Cardiac septum (tissue), 1 donor: ENCODE measurements around the gene RTP4. TPM values are rescaled to one million over a fixed set of nuclear protein-coding genes. Genes with fewer than 3 reads are reported as not detected.
"Not testable (repeated sequence)": the region's sequence is repeated elsewhere in the genome, so short reads cannot be mapped to it uniquely, and the experiment has no call there.

Experiments
- DNase-seq: peaks from one replicate; pipeline ENCODE4 v3.0.0-alpha.2; 2020; ENCODE audit warnings: low spot score
- intact Hi-C: fragments of 100-400 bp; cut with DNase I; formaldehyde crosslinking; loops from one replicate; pipeline ENCODE4 v1.14.0; 2022
- total RNA-seq: library from RNA; stranded (reverse); fragmentation: NEBNext Ultra II Directional; extraction: Animal tissue kit (Norgen Biotek cat#: 25700); gene quantifications from one replicate; pipeline ENCODE4 v1.2.1, GENCODE V29; 2021
- donor health status: DM: no; HTN: no; CAD: no.

The RTP4 gene
- total RNA-seq, 1 donor from 2014 or later = 0.94 TPM

DNA sequence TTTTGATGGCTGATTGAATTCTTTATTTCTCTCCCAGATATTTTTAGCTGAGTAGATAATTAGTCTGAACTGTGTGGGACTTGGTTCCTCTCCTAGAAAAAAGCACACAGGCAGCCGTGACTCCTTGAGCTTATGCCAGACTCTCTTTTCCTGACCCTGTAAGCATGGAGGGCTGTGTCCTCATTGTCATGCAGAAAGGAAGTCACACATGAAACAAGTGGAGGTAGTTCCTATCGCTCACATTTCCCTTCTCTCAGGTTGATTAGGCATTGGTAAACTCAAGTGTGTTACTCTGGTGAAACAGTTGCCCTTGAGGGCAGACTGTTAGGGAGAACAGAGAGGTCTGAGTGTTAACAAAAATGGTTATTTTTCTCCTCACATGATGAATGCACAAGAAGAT is 6.3 kb upstream of the RTP4 start:
- intact Hi-C loops = no loop called here
- DNase-seq = no peak

DNA sequence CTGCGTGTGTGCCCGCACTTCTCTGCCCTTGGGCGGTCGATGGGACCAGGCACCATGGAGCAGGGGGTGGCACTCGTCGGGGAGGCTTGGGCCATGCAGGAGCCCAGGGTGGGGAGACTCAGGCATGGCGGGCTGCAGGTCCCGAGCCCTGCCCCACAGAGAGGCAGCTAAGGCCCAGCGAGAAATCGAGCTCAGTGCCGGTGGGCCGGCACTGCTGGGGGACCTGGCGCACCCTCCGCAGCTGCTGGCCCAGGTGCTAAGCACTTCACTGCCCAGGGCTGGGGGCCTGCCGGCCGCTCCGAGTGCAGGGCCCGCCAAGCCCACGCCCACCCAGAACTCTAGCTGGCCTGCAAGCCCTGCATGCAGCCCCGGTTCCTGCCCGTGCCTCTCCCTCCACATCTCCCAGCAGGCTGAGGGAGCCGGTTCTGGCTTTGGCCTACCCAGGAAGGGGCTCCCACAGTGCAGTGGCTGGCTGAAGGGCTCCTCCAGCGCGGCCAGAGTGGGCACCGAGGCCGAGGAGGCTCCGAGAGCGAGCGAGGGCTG is 553 bp upstream of the RTP4 start:
- no peak for DNase-seq
- intact Hi-C loops = no loop called here

DNA sequence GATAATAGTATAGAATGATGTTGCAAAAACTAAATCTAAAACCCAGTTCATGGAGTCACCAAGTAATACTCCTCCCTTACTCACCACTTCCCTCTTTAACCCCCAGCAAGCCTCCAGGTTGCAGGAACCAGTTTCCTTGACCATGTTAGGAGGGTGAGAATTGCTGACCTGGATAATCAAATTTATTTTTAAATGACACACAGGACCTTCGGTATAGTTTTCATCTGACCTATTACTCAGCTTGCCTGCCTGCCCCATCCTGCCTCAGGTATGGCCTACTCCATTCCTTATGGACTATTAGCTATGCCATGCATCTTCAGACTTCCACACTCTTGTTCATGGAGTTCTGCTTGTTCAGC is 883 bp downstream of the RTP4 start:
- intact Hi-C loops = no loop called here
- no peak for DNase-seq

DNA sequence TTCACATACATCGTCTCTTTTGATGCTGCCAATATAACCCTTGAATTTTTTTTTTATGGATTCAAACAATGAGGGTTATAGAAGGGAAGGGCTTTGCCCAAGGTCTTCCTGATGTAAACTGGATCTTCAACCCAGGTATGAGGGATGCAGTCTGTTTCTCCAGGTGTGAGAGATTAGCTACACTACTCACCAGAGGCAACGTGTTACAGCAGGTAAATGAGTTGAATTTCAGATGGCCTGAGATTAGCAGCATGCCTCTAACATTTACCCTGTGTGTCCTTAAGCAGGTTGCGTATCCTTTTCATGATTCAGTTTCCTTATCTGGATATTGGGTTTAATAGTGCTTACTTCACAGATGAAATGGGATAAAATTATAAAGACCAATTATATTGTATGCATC is 1.9 kb downstream of the RTP4 start:
- DNase-seq = no peak
- intact Hi-C loops = no loop called here

DNA sequence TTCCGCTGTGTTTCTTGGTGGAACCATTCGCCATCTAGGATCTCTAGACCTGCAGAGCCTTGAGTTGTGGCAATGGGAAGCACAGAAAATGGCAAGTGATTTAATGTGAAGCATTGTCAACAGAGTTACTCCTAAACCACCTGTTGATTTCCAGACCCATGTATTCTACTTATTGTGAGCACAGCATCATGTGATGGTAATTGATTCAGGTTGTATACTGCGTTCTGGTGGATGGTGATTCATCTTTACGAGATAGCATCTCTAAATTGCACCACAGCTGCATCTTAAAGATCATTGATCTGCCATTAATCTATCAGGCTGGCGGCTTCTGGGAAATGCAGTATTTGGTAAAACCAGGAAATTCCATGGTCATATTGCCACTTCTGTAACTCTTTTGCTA is 7.4 kb downstream of the RTP4 start:
- no peak for DNase-seq
- intact Hi-C loops = no loop called here

DNA sequence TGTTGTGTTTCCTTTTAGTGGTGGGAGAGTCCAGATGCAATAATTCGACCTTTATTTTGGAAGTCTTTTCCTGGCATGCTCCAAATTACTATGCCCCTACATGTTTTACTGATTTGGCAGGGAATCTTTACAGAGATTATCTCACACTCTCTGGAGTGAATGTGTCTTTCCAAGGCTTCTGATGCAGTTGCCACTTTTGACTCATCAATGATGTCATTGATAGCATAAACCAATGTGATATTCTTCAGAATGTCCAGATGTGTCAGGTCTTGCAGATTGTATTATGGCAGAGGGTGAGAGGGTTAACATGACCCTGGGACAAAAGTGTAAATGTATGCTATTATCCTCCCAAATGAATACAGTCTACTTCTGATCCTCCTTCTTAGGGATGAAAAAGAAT is 9.7 kb downstream of the RTP4 start:
- intact Hi-C loops = no loop called here
- no peak for DNase-seq

DNA sequence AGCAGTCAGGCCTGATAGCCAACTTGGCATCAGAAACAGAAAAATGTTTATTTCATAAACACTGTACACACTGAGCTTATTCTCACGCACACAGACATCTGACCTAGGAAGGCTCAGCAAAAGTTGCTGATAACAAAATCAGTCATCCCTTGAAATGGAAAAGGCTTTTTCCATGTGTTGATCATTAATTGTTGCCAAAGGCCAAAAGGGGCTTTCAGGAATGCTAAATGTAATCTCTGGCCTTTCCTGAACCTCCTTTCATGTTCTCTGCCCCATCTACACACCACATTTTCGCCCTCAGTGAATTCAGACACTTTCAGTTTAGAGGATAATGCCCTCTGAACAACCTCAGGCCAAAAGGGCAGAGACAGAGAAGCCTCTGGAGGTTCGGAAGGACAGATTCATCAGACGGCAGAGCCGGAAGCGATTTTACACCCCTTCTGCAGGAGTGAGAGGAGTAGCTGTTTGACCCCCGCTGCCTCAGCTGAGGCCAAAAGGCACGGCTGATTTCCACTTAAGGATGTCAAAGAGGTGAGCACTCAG is 14.5 kb downstream of the RTP4 start:
- DNase-seq = no peak
- intact Hi-C loops = no loop called here

DNA sequence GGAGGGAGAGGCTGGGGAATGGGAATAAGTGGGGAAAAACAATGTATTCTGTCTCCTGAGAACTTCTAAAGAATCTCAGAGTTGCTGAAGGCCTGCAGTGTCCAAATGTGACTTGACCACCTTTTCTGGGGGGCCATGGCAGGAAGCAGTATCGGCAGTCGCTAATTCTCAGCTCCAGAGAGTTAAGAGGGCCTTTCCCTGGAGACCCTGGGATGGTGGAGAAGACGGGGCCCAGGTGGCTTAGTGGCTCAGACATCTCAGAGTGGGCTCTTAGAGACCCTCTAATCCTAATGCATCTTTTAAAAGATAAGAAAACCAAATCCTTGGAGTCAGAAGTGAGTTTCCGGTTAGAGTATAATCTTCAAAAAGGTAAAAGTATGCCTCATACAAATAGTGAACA is 15.1 kb downstream of the RTP4 start:
- no peak for DNase-seq
- intact Hi-C loops = no loop called here

DNA sequence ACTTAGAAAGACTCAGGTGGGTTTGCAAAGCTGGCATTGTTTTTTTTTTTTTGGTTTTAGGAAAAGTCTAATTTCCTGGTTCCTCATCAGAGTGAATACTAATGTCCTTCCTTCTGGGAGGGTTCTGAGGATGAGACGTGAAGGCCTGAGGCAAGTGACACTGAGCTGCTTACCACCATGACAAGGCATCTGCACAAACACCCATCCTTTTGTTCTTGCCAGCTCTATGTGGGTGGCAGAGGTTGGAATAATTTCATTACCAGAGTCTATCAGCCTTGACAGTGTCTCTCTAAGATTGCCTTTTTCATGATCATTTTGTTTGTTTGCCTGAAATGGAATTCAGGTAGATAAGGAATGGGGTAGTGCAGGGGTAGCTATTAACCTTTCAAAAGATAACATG is 17.1 kb downstream of the RTP4 start:
- intact Hi-C loops = no loop called here
- DNase-seq = no peak

DNA sequence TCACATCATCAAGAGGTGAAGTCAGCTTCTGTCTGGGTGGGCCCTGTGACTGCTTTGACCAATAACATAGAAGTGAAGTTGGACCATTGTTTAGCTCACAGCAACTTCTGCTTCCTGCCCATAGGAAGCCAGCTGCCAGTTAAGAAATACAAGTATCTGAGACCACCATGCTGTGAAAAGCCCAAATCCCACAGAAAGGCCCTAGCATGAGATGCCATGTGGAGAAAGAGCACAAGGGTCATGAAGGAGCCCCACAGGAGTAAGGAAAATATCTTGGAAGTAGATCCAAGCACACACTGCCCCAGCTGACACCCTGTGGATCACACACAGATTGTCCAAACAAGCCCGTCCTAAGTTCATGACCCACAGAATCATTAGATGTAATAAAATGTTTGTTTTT is 28.5 kb downstream of the RTP4 start:
- intact Hi-C loops = no loop called here
- DNase-seq = no peak

DNA sequence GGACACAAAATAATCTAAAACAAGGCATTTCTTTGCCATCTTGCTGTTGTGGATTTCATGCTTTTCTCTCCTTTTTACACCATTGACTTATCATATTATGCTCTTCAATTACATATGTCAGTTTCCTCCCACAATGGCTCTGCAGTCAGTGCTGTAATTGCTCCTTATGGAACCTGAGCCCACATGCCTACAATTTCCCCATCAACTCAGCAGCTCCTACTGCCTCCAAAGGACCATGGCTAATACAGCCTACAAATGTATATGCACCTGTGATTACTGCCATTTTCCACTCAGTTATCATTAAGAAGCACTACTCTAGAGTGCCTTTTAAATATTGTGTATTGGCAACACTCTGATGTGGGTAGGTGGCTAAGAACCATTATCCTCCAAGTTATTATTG is 30.8 kb downstream of the RTP4 start:
- no peak for DNase-seq
- intact Hi-C loops = no loop called here

DNA sequence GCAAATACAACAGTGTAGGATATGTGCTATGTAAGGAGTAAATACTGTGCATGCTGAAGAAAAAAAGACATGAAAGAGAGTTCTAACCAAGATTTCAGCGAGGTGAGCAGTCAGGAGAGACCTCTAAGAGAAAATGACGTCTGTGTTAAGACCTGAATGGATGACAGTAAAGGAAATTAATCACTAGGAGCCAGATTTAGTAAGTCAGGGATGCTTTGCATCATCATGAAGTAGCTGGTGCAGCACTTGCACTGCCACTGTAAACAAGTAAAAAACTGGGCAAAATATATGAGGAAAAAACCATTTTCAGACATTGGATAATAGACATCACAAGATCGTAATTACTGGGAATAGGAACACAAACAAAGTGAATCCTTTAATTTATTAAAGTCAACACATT is 32.6 kb downstream of the RTP4 start:
- no peak for DNase-seq

DNA sequence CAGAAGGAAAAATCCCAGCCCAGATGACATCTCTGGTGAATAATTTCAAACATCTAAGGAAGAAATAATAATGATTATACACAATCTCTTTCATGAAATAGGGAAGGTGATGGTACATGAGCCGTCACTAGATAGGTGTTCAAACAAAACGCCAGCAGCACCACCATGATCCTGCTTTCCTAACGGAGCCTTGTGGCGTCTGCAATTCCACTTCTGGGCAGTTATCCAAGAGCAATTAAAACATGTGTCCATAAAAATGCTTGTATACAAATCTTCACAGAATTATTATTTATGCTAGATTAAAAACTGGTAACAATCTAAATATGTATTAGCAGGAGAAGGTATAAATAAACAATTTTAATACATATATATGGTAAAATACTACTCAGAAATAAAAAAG is 33.7 kb downstream of the RTP4 start:
- intact Hi-C loops = no loop called here

More for the DNA sequence above, 32.6 kb downstream of the RTP4 start:
- intact Hi-C loops = no loop called here

DNA sequence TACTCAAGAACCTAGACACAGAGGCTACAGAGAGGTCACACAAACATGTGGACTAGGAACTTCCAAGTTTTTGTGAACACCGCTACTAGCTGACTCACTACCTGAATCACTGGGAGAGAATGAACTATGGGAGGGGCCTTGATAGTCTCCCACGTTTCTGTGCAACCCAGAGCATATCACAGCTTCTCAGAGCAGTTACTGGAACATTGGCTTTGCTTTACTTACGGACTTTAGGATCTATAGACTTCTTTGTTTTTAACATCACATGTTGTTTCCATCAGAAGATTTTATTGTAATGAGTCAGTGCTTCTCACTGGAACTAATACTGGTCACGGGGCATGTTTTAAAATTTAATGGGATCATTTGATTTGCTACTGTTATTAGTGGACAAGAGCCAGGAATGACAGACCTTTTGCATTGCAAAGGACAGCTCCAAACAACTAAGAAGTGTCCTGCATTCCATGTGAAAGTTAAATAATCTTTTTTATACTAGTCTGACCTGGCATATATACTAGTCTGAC is 35.6 kb downstream of the RTP4 start:
- no peak for DNase-seq
- intact Hi-C loops = no loop called here

More for the DNA sequence above, 33.7 kb downstream of the RTP4 start:
- DNase-seq = no peak

DNA sequence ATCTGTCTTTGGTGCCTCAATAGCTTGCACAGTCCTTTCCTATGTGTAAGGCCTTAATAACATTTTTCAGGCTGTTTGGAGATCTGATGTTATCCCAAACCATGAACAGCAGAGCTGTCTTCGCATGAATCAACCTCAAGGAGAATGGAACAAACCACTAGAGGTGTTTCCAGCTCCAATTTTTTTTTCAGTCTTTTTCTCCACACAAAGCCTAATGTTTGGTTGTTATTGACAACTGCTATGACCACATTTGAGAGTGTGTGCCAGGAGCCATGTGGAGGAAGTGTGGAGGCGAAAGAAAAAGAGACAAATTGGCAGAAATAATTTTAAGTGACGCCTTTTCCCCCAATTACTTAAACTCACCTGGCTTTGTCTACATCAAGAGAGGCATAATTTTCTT is 38.7 kb downstream of the RTP4 start:
- no peak for DNase-seq
- intact Hi-C loops = no loop called here

DNA sequence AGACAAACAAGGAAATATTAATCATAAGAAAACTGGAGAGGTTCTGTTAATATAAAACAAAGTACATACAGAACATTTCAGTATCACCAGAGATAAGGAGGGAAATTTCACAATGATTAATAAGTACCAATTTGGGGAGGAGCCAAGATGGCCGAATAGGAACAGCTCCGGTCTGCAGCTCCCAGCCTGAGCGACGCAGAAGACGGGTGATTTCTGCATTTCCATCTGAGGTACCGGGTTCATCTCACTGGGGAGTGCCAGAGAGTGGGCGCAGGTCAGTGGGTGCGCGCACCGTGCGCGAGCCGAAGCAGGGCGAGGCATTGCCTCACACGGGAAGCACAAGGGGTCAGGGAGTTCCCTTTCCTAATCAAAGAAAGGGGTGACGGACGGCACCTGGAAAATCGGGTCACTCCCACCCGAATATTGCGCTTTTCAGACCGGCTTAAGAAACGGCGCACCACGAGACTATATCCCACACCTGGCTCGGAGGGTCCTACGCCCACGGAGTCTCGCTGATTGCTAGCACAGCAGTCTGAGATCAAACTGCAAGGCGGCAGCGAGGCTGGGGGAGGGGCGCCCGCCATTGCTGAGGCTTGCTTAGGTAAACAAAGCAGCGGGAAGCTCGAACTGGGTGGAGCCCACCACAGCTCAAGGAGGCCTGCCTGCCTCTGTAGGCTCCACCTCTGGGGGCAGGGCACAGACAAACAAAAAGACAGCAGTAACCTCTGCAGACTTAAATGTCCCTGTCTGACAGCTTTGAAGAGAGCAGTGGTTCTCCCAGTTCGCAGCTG is 44.0 kb downstream of the RTP4 start:
- DNase-seq, intact Hi-C loops: not testable (repeated sequence)

Other genes starting within 250 kb of the RTP4 start
- 5.4 TPM for gene RPL39L, start 228.9 kb upstream of the RTP4 start, total RNA-seq
- not detected for gene RTP1, start 170.9 kb upstream of the RTP4 start, total RNA-seq
- 59.7 TPM for gene MASP1, start 76.6 kb upstream of the RTP4 start, total RNA-seq